GM18519 (cell line): ENCODE results near the gene CCL17.
"Not testable (repeated sequence)": the region's sequence is repeated elsewhere in the genome, so short reads cannot be mapped to it uniquely, and the experiment has no call there.

Experiments used
- ATAC-seq: cut with Tn5 transposase; IDR thresholded peaks from one replicate; pipeline ENCODE4 v1.9.1; 2021; ENCODE audit warnings: mild to moderate bottlenecking, moderate library complexity; ENCODE audit not compliant: unreplicated experiment, low FRiP score

CCL17 gene

GRCh38 chr16:57403965-57404817, at the start of gene CCL17:
Gene CCL17 (plus strand): TSS chr16:57404767. CDS start chr16:57413933, 9,166 bp downstream.
- ATAC-seq = no peak

GRCh38 chr16:57355898-57356414, 48.6 kb upstream of the CCL17 start:
- ATAC-seq = no peak

DNA sequence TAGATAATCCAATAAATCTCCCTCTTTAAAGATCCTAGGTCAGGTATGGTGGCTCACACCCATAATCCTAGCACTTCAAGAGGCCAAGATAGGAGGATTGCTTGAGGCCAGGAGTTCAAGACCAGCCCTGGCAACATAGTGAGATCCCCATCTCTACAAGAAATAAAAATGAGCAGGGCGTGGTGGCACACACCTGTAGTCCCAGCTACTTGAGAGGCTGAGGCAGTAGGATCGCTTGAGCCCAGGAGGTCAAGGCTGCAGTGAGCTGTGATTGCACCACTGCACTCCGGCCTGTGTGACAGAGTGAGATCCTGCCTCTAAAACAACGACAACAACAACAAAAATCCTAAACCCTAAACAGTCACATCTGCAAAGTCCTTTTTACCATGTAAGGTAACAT, 48.0 kb upstream of the CCL17 start:
- ATAC-seq = no peak

DNA sequence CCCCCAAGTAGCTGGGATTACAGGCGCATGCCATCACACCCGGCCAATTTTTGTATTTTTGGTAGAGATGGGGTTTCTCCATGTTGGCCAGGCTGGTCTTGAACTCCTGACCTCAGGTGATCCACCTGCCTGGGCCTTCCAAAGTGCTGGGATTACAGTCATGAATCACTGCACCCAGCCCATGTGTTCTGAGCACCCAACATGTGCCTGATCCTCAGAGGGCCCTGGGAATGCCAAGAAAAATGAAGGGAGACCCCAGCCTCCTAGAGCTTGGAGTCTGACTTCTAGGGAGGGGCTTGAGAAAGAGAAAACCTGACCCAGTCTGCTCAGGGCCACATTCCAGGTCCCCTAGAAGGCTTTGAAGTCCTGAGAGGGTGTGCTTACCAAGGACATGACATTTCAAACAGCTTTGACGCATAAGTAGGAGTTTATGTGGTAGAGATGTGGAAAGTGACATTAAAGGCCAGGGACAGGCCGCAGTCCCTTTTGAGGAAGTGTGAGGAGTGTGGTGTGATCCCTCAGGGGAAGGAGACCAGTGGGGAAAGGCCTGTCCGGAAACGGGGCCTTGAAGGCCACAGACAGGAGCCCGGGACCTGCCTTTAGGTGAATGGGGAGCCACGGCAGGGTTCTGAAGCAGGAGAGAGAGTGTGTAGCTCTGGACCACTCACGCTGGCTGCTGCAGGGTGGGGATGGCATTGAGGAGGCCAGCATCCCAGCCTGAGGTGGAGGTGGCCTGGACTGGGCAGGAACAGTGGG, 47.1 kb upstream of the CCL17 start:
- ATAC-seq = no peak

DNA sequence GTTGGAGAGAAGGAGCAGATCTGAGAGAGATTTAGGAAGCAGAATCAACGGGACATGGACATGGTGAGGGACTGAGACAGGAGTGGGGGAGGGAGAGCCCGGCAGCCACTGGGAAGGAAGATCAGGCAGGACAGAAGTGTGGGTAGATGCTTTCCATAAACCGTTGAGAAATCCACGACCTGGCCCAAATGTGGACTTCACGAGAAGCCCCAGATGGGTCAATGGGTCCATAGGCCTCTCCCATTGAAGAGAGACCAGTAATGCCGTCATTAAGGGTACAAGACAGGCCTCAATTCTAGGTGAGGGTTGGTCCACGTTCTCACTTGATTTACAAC, 46.5 kb upstream of the CCL17 start:
- no peak for ATAC-seq

DNA sequence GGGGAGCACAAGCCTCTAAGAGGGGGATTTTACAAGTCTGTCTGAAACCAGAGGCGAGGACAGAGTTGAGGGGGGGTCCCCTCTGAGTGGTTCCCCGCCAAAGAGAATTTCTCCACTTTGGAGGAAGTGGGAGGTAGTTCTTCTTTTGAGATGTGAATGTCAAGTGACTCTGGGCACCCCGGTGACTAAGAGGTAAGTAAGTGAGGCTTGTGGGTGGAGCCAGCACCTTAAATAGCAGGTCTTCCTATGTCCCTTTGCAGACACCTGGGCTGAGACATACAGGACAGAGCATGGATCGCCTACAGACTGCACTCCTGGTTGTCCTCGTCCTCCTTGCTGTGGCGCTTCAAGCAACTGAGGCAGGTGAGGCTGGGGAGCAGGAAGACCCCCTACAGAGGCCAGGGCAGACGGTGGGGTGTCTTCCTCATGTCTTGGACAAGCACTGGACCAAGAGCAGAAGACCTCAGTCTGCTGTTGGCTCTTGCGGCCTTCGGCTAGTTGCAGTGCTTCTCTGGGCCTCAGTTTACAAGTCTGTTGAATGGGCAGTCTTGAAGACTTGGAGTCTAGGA, 46.0 kb upstream of the CCL17 start, which contains the start of gene CCL22:
Gene CCL22, plus strand, starts transcription at position 257 of the 569 bp plus-strand sequence. Its CDS starts 34 bp downstream, at position 291.
- ATAC-seq = no peak

- ATAC-seq = no peak
Observed at GRCh38 chr16:57360321-57360935, 44.1 kb upstream of the CCL17 start.

DNA sequence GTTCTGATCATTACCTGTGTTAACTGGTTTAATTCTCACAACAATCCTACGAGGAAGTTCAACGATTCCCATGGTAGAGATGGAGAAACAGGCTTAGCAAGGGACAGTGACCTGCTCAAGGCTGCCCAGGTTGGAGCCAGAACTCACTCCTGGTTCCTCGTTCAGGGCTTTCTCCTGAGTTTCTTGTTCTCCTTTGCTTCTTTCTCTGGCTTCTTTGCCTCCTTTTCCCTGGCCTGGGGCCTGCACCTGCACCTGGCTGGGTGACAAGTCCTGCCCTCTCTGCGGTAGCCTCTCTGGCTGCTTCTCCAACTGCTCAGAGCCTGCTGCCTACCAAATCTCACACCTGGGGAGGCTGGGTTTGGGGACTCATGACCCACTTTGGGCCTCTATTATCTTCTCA, 43.2 kb upstream of the CCL17 start:
- ATAC-seq = no peak

- no peak for ATAC-seq
Observed at GRCh38 chr16:57364143-57364542, 40.4 kb upstream of the CCL17 start.

GRCh38 chr16:57366544-57367040, 38.0 kb upstream of the CCL17 start:
- ATAC-seq = no peak

- no peak for ATAC-seq
Observed at GRCh38 chr16:57367116-57367752, 37.3 kb upstream of the CCL17 start.

- ATAC-seq = no peak
Observed at GRCh38 chr16:57371494-57372371, 32.8 kb upstream of the CCL17 start.

GRCh38 chr16:57372372-57373116, 32.0 kb upstream of the CCL17 start, which contains the start of gene CX3CL1:
Gene CX3CL1 (plus strand): TSS chr16:57372490. CDS start chr16:57372569, 79 bp downstream.
- ATAC-seq = no peak

- ATAC-seq = no peak
Observed at GRCh38 chr16:57373117-57373947, 31.2 kb upstream of the CCL17 start.

DNA sequence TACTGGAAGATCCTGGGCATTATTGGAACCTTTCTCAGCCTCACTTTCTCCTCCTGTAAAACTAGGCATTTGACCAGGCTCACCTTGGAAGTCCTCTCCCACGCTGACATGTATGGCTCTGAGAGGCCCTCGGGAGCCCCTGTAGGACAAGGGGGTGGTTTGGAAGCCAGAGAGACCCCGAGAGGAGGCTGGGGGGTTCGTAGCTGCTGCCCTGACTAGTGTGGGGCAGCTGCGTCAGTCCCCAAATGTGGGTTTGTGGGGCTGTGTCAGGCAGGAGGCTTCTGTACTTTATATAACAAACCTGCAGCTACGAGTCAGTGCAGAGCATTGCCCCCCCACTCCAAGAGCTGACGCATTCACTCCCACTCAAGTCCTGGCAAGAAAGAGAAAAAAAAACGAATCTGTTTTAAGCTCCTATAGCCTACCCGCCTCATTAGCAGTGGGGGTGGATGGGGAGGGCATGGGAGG, 30.5 kb upstream of the CCL17 start:
- no peak for ATAC-seq

DNA sequence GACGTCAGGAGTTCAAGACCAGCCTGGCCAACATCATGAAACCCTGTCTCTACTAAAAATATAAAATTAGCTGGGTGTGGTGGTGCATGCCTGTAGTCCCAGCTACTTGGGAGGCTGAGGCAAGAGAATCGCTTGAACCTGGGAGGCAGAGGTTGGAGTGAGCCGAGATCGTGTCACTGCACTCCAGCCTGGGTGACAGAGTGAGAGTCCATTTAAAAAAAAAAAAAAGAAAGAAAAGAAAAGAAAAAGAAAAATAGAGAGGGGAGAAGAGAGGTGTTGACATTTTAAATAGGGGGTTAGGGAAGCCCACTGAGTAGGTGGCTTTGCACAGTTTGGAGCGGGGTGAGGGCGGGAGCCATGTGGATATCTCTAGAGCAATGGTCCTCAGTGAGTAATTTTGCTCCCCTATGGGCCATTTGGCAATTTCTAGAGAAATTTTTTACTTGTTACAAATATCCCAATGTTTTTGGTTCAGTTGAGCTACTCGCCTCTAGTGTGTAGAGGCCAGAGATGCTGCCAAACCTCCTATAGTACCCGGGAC, 29.6 kb upstream of the CCL17 start:
- not testable (repeated sequence) for ATAC-seq

- no peak for ATAC-seq
Observed at GRCh38 chr16:57376313-57376818, 28.2 kb upstream of the CCL17 start.
